Fibroblast of mammary gland (primary cell): ENCODE results near the gene TBC1D22A.
"Not testable (repeated sequence)": the region's sequence is repeated elsewhere in the genome, so short reads cannot be mapped to it uniquely, and the experiment has no call there.

ENCODE experiments used
- DNase-seq: peaks from one replicate; pipeline ENCODE4 v3.0.0-alpha.2; 2010; ENCODE audit warnings: low read depth
- H3K4me3 ChIP-seq: 2 replicates; pipeline ENCODE4 v1.5.1; 2011; ENCODE audit warnings: low read depth, mild to moderate bottlenecking, low read length, moderate library complexity; ENCODE audit not compliant: control insufficient read depth
- CTCF ChIP-seq: conservative IDR thresholded peaks from 2 replicates; pipeline ENCODE4 v1.5.1; 2011; ENCODE audit warnings: low read depth, low read length, inconsistent platforms; ENCODE audit not compliant: control insufficient read depth, insufficient read depth

Gene TBC1D22A

DNA sequence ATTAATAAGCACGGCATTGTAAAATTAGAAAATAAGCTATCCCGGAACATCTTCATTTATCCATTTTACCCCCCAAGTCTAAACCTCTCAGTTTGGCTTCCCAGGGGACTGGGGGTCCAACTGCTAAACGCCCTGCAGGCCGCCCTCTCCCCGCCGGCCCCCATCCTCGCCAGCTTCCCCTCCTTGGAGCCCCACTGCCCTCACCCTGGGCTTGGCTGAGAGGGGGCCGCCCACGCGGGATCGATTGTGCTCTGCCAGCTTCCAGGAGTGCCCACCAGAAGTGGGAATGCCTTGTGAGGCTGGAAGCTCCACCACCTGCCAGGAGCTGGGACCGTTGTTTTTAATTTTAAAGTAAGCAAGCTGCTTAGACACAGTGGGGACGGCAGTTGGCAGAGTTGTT is 353.5 kb downstream of the TBC1D22A start:
- DNase-seq = no peak
- no peak for TF ChIP-seq CTCF
- H3K4me3 ChIP-seq = no peak overlapping the region

DNA sequence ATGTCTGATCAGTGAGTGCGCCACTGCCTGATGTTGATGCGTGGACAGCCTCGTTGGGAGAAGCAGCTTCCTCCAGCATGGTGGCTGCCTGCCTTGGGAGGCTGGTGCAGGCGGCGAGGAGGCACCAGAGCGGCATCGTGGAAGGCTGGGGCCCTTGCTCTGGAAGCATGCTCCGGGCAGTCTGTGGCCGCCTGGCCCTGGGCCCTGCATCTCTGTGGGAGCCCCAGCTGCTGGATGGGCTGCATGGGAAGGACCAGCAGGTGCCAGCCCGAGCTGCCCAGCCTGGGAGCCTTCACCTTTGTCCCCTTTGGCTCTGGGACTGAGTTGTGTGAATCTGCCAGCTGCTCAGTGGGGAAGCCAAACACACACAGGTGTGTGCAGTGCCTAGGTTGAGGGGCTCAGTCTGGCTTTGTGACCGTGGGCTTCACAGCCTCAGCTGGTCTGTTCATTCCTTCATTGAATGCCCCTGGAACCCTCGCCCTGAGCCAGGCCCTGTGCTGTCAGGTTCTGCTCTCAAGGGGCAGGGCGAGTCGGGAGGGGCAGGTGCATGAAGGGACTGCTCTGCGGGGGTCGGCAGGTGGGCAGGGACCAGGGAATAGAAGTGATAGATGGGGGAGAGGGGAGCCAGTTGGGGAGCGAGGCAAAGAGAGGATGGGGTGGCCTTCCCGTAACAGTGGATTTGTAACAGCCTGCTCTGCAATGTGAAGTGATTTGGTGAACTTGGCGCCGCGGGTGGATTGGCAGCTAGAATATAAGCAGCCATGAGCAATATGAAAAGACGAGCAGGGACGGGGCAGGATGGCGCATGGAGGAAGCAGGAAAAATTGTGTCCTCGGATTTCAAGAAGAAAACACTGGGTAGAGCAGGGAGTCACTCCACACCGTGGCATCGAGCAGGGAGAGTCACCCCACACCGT is 354.2 kb downstream of the TBC1D22A start:
- H3K4me3 ChIP-seq = no peak overlapping the region
- DNase-seq = no peak
- TF ChIP-seq CTCF = no peak

GRCh38 chr22:47117442-47117841 is 355.0 kb downstream of the TBC1D22A start:
- H3K4me3 ChIP-seq, DNase-seq: not testable (repeated sequence)

DNA sequence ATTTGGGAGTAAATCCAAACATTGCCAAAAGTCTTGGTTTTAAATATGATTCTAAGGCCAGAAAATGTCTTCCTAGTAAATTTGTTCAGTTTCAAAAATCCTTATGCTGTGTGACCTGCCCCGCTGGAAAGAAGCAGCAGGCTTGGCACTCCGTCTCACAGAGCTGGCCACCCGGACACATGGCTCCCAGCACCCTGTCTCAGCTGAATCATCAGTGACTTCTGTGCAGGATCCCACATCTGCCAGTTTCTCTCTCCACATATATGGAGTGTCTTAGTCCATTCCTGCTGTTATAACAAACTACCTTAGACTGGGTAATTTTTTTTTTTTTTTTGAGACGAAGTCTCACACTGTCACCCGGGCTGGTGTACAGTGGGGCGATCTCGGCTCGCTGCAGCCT is 356.7 kb downstream of the TBC1D22A start:
- H3K4me3 ChIP-seq = no peak overlapping the region
- DNase-seq = no peak
- no peak for TF ChIP-seq CTCF

- no peak overlapping the region for H3K4me3 ChIP-seq
Observed at GRCh38 chr22:47120399-47120798, 357.9 kb downstream of the TBC1D22A start.

GRCh38 chr22:47121791-47122190 is 359.3 kb downstream of the TBC1D22A start:
- no peak for TF ChIP-seq CTCF
- DNase-seq = no peak

More at GRCh38 chr22:47120399-47120798, 357.9 kb downstream of the TBC1D22A start:
- no peak for DNase-seq
- TF ChIP-seq CTCF = no peak

DNA sequence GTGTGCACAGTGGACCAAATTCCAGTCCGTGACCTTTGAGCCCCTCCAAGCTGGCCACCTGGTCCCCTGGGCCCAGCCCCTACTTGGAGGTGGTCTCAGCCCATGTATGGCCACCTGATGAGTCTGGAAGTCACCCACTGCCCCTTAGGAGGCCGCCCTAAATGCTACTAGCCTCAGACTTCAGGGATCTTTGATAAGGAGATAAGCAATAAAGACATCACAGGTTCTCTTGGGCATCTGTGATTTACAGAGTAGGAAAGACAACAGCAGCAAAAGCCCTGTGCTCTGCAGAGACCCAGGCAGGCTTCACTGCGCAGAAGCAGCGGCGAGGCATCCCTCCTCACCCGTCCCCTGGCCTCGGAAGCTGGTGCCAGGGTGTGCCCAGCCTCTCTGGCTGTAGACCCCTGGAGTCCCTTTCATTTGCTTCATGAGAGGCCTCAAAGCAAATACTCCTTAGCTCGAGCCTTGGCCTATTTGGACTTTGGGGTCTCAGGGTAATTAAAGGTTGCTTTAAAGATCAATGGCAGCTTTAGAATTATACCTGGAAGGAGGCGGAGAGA is 360.1 kb downstream of the TBC1D22A start:
- DNase-seq = no peak
- TF ChIP-seq CTCF = no peak
- H3K4me3 ChIP-seq = no peak overlapping the region

More at GRCh38 chr22:47121791-47122190, 359.3 kb downstream of the TBC1D22A start:
- H3K4me3 ChIP-seq = no peak overlapping the region
